MM.1S (cell line): Measurements from ENCODE around the gene EXOSC9.

Source experiments
- CTCF ChIP-seq: fragments of 300-600 bp; sonication (generic); IDR thresholded peaks from 2 replicates; pipeline ENCODE4 v1.5.1; 2016; ENCODE audit warnings: antibody characterized with exemption, low read length, mixed read lengths
- EZH2 ChIP-seq: fragments of 300-600 bp; sonication (generic); optimal IDR thresholded peaks from 2 replicates; pipeline ENCODE3; 2017; ENCODE audit warnings: low read depth, mild to moderate bottlenecking, antibody characterized with exemption, low read length, mixed read lengths
- EZH2phosphoT487 ChIP-seq: fragments of 300-600 bp; sonication (generic); IDR thresholded peaks from 2 replicates; pipeline ENCODE4 v1.6.1; 2018; ENCODE audit warnings: antibody characterized with exemption, low read length

GRCh38 chr4:121767166-121767565, 34.0 kb upstream of the EXOSC9 start:
- TF ChIP-seq CTCF (no peak), EZH2 (no peak), EZH2phosphoT487 (no peak)
